GM21526 (cell line): ENCODE results near the gene KNDC1.
A peak's percentile ranks its signal among the peaks of the same experiment; 100 is the strongest.
"Not testable (repeated sequence)": the region's sequence is repeated elsewhere in the genome, so short reads cannot be mapped to it uniquely, and the experiment has no call there.

Source experiments
- ATAC-seq: cut with Tn5 transposase; IDR thresholded peaks from one replicate; pipeline ENCODE4 v1.9.1; 2021; ENCODE audit warnings: moderate library complexity; ENCODE audit not compliant: unreplicated experiment, low FRiP score

KNDC1 gene

GRCh38 chr10:133253361-133253955 lies 93.4 kb downstream of the KNDC1 start:
- no peak for ATAC-seq

GRCh38 chr10:133254421-133255120 lies 94.6 kb downstream of the KNDC1 start:
- ATAC-seq: no peak

- ATAC-seq: no peak
These were observed 95.3 kb downstream of the KNDC1 start for GRCh38 chr10:133255323-133255722.

- no peak for ATAC-seq
These were observed 97.6 kb downstream of the KNDC1 start for GRCh38 chr10:133257489-133258065.

GRCh38 chr10:133258066-133258817 lies 98.2 kb downstream of the KNDC1 start:
- ATAC-seq: no peak

- ATAC-seq: no peak
These were observed 99.0 kb downstream of the KNDC1 start for GRCh38 chr10:133258818-133259601.

GRCh38 chr10:133259602-133259989 lies 99.6 kb downstream of the KNDC1 start:
- no peak for ATAC-seq

GRCh38 chr10:133260895-133261725 lies 101.1 kb downstream of the KNDC1 start:
- ATAC-seq: peak; percentile 54

GRCh38 chr10:133261726-133262325 lies 101.8 kb downstream of the KNDC1 start:
- ATAC-seq: peak; percentile 42

GRCh38 chr10:133262696-133263095 lies 102.7 kb downstream of the KNDC1 start:
- ATAC-seq: no peak

GRCh38 chr10:133263674-133264073 lies 103.7 kb downstream of the KNDC1 start:
- no peak for ATAC-seq

GRCh38 chr10:133264461-133264860 lies 104.4 kb downstream of the KNDC1 start:
- no peak for ATAC-seq

GRCh38 chr10:133265052-133265451 lies 105.0 kb downstream of the KNDC1 start:
- ATAC-seq: not testable (repeated sequence)

GRCh38 chr10:133266056-133266795 lies 106.2 kb downstream of the KNDC1 start:
- no peak for ATAC-seq

- no peak for ATAC-seq
These were observed 107.3 kb downstream of the KNDC1 start for GRCh38 chr10:133267293-133267692.

- no peak for ATAC-seq
These were observed 107.8 kb downstream of the KNDC1 start for GRCh38 chr10:133267829-133268228.

- no peak for ATAC-seq
These were observed 108.5 kb downstream of the KNDC1 start for GRCh38 chr10:133268532-133268931.

GRCh38 chr10:133269367-133269766 lies 109.3 kb downstream of the KNDC1 start:
- ATAC-seq: no peak

GRCh38 chr10:133270204-133270603 lies 110.2 kb downstream of the KNDC1 start:
- no peak for ATAC-seq
